Ovary (tissue), 9 donors: ENCODE results near the gene PROS1. TPM values are rescaled to one million over a fixed set of nuclear protein-coding genes. Genes with fewer than 3 reads are reported as not detected.
"Not testable (repeated sequence)": the region's sequence is repeated elsewhere in the genome, so short reads cannot be mapped to it uniquely, and the experiment has no call there.

Experiments used
- DNase-seq, 5 donors: peaks; one replicate each; pipeline ENCODE4 v3.0.0-alpha.2; 2019 to 2020
- H3K27ac ChIP-seq, 2 donors: fragments of 200-600 bp; one replicate each; pipeline versions ENCODE4 v1.5.1 to v1.8.0; 2019 to 2022
- H3K27me3 ChIP-seq: fragments of 200-600 bp; one replicate; pipeline ENCODE4 v1.8.0; 2022
- H3K36me3 ChIP-seq: fragments of 200-600 bp; sonication (generic); one replicate; pipeline ENCODE4 v1.5.1; 2019
- H3K4me1 ChIP-seq: one replicate; pipeline ENCODE4 v1.8.1; 2013; ENCODE audit warnings: mild to moderate bottlenecking, moderate library complexity; ENCODE audit not compliant: insufficient read depth
- H3K4me3 ChIP-seq: fragments of 200-600 bp; sonication (generic); one replicate; pipeline ENCODE4 v1.5.1; 2017
- H3K9me3 ChIP-seq, 2 donors: fragments of 200-600 bp in 1 of 2; sonication (generic) in 1 of 2; one replicate each; pipeline versions ENCODE4 v1.5.1 to v1.8.1; 2013 to 2019; ENCODE audit warnings: mild to moderate bottlenecking in 1 of 2, moderate library complexity in 1 of 2
- EP300 ChIP-seq: sonication (generic); formaldehyde crosslinking; IDR thresholded peaks from one replicate; pipeline ENCODE4 v1.6.1; 2017; ENCODE audit warnings: antibody characterized with exemption
- POLR2A ChIP-seq: fragments of 450-650 bp; IDR thresholded peaks from one replicate; pipeline ENCODE4 v1.6.1; 2017; ENCODE audit warnings: antibody characterized with exemption, mild to moderate bottlenecking, moderate library complexity
- WGBS, 3 donors: extraction: QIAGEN DNeasy Blood & Tissue Kit in 1 of 3; methylation state at CpG; one replicate each; pipeline versions ENCODE4 v1.1.5 to v1.1.7; 2013 to 2017; 5-methylcytosine and 5-hydroxymethylcytosine counted together
- intact Hi-C, 4 donors: fragments of 100-400 bp; cut with DNase I; formaldehyde crosslinking; loops; one replicate each; pipeline versions ENCODE4 v1.11.0 to v1.15.1; 2022 to 2023
- polyA plus RNA-seq, 2 donors: library from polyadenylated mRNA; stranded (reverse); fragments of 200-250 nt in 1 of 2; fragments of 350-450 nt in 1 of 2; fragmentation: Illumina TruSeq in 1 of 2; extraction: RNeasy Lipid Tissue Mini Kit (QIAGEN cat#74804) in 1 of 2; gene quantifications; one replicate each; pipeline ENCODE4 v1.2.3, GENCODE V29; 2013 to 2014
- total RNA-seq, 7 donors: library from RNA; depleted of rRNA in 2 of 7; stranded (reverse); fragments of >200 nt in 2 of 7; fragmentation: NEBNext Ultra II Directional in 3 of 7; extraction: Animal tissue kit (Norgen Biotek cat#: 25700) in 3 of 7; gene quantifications; one replicate each; pipeline versions ENCODE4 v1.1.0 to v1.2.4, GENCODE V29; 2016 to 2023
- TF ChIP-seq, protein P1 (sequence below), 3 donors: fragments of 450-650 bp in 2 of 3; fragments of 200-600 bp in 1 of 3; IDR thresholded peaks; one replicate each; pipeline versions ENCODE4 v1.5.1 to v1.8.0; 2016 to 2022; ENCODE audit warnings: antibody characterized with exemption in 3 of 3, mild to moderate bottlenecking in 1 of 3
- donor health status: DM: no; HTN: no; CAD: no; lungs with moderate emphysema.
- donor health status: DM: no; HTN: no; CAD: no.
- donor health status: Bipolar disorder and iron deficiency.
- donor health status: DM: yes; HTN: yes; CAD: no.
- donor health status: DM: no; HTN: no; CAD: no.
- donor health status: DM: yes; HTN: yes; CAD: no.

PROS1 gene
- total and polyA plus RNA-seq, 9 donors, result 41.6 to 95.1 (median 50.0) TPM

DNA sequence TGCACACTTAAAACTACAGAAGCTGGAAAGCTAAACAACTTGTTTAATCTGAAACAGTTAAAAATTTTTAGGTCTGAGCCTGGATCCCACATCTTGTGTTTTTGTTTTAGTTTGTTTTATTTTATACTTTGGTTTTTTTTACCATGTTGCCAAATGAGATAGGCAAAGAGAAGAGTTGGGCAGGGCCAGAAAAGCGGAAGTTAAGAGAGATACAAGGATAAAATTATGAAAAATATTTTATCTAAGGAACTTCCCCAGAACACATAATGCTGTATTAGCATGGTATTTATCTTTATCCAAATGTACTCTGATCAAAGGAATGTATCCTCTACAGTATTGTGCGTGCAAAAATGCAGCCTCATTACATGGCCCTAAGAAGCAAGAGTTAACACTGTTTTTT lies 50.7 kb downstream of the PROS1 start:
- WGBS, 3 donors, result 18 to 46% (median 23%) methylated on average over 2 of the region's 2 CpGs
- Histone ChIP-seq H3K4me1 (no peaks in the 10 kb centered on the region), H3K27ac (no peak overlapping the region), H3K36me3 (no peaks in the 10 kb centered on the region), H3K27me3 (no peaks in the 10 kb centered on the region), H3K9me3 (no peaks in the 10 kb centered on the region), H3K4me3 (no peak overlapping the region)
- intact Hi-C loops, result no loop called here
- TF ChIP-seq POLR2A, result no peak
- TF ChIP-seq, protein P1, sequence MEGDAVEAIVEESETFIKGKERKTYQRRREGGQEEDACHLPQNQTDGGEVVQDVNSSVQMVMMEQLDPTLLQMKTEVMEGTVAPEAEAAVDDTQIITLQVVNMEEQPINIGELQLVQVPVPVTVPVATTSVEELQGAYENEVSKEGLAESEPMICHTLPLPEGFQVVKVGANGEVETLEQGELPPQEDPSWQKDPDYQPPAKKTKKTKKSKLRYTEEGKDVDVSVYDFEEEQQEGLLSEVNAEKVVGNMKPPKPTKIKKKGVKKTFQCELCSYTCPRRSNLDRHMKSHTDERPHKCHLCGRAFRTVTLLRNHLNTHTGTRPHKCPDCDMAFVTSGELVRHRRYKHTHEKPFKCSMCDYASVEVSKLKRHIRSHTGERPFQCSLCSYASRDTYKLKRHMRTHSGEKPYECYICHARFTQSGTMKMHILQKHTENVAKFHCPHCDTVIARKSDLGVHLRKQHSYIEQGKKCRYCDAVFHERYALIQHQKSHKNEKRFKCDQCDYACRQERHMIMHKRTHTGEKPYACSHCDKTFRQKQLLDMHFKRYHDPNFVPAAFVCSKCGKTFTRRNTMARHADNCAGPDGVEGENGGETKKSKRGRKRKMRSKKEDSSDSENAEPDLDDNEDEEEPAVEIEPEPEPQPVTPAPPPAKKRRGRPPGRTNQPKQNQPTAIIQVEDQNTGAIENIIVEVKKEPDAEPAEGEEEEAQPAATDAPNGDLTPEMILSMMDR (IDR thresholded peaks at IDR 0.05), result no peak
- TF ChIP-seq EP300, result no peak
- no peak for DNase-seq

DNA sequence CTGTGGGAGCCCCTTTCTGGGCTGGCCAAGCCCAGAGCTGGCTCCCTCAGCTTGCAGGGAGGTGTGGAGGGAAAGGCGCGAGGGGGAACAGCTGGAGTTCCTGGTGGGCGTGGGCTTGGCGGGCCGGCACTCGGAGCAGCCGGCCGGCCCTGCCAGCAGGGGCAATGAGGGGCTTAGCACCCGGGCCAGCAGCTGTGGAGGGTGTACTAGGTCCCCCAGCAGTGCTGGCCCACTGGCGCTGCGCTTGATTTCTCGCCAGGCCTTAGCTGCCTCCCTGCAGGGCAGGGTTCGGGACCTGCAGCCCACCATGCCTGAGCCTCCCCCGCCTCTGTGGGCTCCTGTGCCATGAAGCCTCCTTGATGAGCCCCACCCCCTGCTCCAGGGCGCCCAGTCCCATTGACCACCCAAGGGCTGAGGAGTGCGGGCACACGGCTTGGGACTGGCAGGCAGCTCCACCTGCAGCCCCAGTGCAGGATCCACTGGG lies 56.1 kb downstream of the PROS1 start:
- H3K36me3 ChIP-seq, H3K4me1 ChIP-seq, H3K9me3 ChIP-seq, H3K27me3 ChIP-seq, intact Hi-C loops, DNase-seq, H3K27ac ChIP-seq, H3K4me3 ChIP-seq: not testable (repeated sequence)
- 98% methylated on average over 17 of the region's 17 CpGs for WGBS, 3 donors

DNA sequence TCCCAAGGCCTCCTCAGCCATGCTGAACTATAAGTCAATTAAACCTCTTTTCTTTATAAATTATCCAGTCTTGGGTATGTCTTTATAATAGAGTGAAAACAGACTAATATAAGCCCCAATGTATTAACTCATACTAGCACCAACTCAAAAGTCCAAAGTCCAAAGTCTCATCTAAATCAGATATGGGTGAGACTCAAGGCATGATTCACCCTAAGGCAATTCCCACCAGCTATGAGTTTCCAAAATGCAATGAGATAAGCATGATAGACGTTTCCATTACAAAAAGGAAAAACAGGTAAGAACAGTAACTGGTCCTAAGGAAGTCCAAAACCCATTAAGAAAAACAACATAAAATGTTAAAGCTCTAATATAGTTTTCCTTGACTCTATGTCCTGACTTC lies 60.1 kb downstream of the PROS1 start:
- intact Hi-C loops, DNase-seq, H3K9me3 ChIP-seq, H3K36me3 ChIP-seq, H3K4me3 ChIP-seq, H3K27ac ChIP-seq, H3K4me1 ChIP-seq, H3K27me3 ChIP-seq: not testable (repeated sequence)
- WGBS, 3 donors, result 66 to 79% (median 75%) methylated on average over 1 of the region's 1 CpG

DNA sequence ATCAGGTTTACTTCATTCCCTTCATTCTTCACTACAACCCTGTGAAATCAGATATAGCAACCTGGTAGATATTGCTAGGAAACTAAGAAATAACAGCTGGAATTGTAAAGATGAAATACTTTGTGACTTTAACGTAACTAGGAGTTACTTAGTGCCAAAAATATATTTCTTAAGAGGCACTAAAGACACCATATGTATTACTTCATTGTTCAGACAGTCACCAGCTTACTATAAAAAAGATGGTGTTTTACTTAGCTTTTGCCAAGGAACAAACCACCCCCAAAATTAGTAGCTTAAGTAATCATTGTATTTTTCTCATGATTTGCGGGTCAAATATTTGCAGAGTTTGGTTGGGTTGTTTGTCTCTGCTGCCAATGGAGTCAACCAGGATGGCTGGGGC lies 62.5 kb downstream of the PROS1 start:
- 87 to 91% (median 89%) methylated on average over 2 of the region's 2 CpGs for WGBS, 3 donors
- Histone ChIP-seq H3K36me3 (no peaks in the 10 kb centered on the region), H3K4me3 (no peak overlapping the region), H3K4me1 (no peaks in the 10 kb centered on the region), H3K27ac (no peak overlapping the region), H3K9me3 (peaks cover 0 to 6% of the 10 kb centered on the region in 2 donors), H3K27me3 (no peaks in the 10 kb centered on the region)
- no peak for TF ChIP-seq EP300
- TF ChIP-seq, protein P1 (IDR thresholded peaks at IDR 0.05), result no peak
- DNase-seq, result no peak
- intact Hi-C loops, result no loop called here

DNA sequence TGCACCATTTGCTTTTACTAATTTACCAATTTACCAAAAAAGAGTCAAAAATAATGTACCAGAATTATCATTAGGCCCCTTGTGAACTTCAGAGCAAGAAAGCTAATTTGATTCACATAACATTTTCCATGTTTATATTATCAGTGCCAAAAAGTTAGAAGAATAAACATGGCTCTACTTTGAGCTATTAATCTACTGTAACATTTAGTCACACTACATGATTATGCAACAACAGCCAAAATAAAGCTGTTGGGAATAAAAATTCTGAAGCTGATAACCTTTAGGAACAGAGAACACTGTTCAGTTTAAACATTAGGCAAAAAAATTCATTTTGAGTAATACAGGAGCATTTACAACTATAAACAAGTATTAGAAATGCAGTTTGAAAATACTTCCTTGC lies 63.6 kb downstream of the PROS1 start:
- TF ChIP-seq, protein P1 (IDR thresholded peaks at IDR 0.05), result no peak
- TF ChIP-seq EP300 (no peak), POLR2A (no peak)
- Histone ChIP-seq H3K27me3 (no peaks in the 10 kb centered on the region), H3K4me3 (no peak overlapping the region), H3K4me1 (no peaks in the 10 kb centered on the region), H3K27ac (no peak overlapping the region), H3K9me3 (peaks cover 0 to 6% of the 10 kb centered on the region in 2 donors), H3K36me3 (no peaks in the 10 kb centered on the region)
- DNase-seq, result no peak
- intact Hi-C loops, result no loop called here

DNA sequence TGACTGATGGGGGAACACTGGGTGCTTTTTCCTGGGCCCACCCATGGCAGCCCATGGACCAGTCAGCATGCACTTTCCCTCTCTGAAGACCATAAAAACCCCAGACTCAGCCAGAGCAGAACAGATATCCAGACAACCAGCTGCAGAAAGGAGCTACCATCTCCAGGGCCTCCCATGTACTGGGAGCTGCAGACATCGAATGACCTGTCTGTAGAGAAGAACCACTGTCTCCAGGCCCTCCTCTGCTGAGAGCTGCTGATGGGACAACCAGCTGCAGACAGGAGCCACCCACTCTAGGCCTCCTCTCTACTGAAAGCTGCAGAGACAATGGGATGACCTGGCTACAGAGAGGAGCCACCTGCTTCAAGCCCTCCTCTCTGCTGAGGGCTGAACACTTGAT lies 66.6 kb downstream of the PROS1 start:
- Histone ChIP-seq H3K27me3 (no peaks in the 10 kb centered on the region), H3K4me3 (no peak overlapping the region), H3K4me1 (no peaks in the 10 kb centered on the region), H3K36me3 (no peaks in the 10 kb centered on the region), H3K27ac (no peak overlapping the region), H3K9me3 (peaks cover 0 to 6% of the 10 kb centered on the region in 2 donors)
- intact Hi-C loops, result no loop called here
- no peak for DNase-seq
- 95 to 100% (median 100%) methylated on average over 1 of the region's 1 CpG for WGBS, 3 donors
- TF ChIP-seq, protein P1 (IDR thresholded peaks at IDR 0.05), result no peak
- TF ChIP-seq POLR2A, result no peak
- no peak for TF ChIP-seq EP300
